Adrenal gland (tissue), 12 donors: ENCODE data around the gene HDAC4. TPM values are rescaled to one million over a fixed set of nuclear protein-coding genes. Genes with fewer than 3 reads are reported as not detected.

Source experiments
- DNase-seq, 7 donors: peaks; one replicate each; pipeline ENCODE4 v3.0.0-alpha.2; 2019 to 2020
- H3K27ac ChIP-seq, 5 donors: fragments of 200-600 bp; sonication (generic) in 4 of 5; 1 replicate in 3 of 5; 2 replicates in 2 of 5; pipeline versions ENCODE4 v1.5.1 to v1.8.0; 2016 to 2020; ENCODE audit warnings: mild to moderate bottlenecking in 1 of 5
- H3K27me3 ChIP-seq: fragments of 200-600 bp; 2 replicates; pipeline ENCODE4 v1.8.0; 2021
- H3K36me3 ChIP-seq, 2 donors: fragments of 200-600 bp; replicated peaks in 1 of 2; 1 replicate in 1 of 2; 2 replicates in 1 of 2; pipeline versions ENCODE4 v1.5.1 to v1.8.0; 2018 to 2022
- H3K4me1 ChIP-seq, 2 donors: fragments of 200-600 bp; replicated peaks in 1 of 2; 1 replicate in 1 of 2; 2 replicates in 1 of 2; pipeline versions ENCODE4 v1.5.1 to v1.8.0; 2018 to 2021
- H3K4me3 ChIP-seq, 4 donors: fragments of 200-600 bp; sonication (generic) in 3 of 4; one replicate each; pipeline ENCODE4 v1.5.1; 2016 to 2018
- H3K9me3 ChIP-seq, 3 donors: fragments of 200-600 bp; sonication (generic) in 1 of 3; replicated peaks in 1 of 3; 1 replicate in 2 of 3; 2 replicates in 1 of 3; pipeline versions ENCODE4 v1.5.1 to v1.8.0; 2016 to 2021
- CTCF ChIP-seq, 6 experiments: fragments of 450-650 bp in 4 of 6; fragments of 200-600 bp in 2 of 6; sonication (generic) in 1 of 6; IDR thresholded peaks; 1 replicate in 5 of 6; 2 replicates in 1 of 6; pipeline versions ENCODE4 v1.5.1 to v1.8.0; 2016 to 2021; ENCODE audit warnings: antibody characterized with exemption in 6 of 6, mild to moderate bottlenecking in 2 of 6, moderate library complexity in 1 of 6
- POLR2A ChIP-seq, 2 donors: fragments of 450-650 bp; IDR thresholded peaks; one replicate each; pipeline ENCODE4 v1.6.1; 2017; ENCODE audit warnings: antibody characterized with exemption in 2 of 2, mild to moderate bottlenecking in 2 of 2, moderate library complexity in 1 of 2
- WGBS, 4 donors: extraction: QIAGEN DNeasy Blood & Tissue Kit in 2 of 4; methylation state at CpG; one replicate each; pipeline versions ENCODE4 v1.1.5 to v1.1.7; 2013 to 2017; 5-methylcytosine and 5-hydroxymethylcytosine counted together
- intact Hi-C, 2 donors: fragments of 100-400 bp; cut with DNase I; formaldehyde crosslinking; loops; one replicate each; pipeline versions ENCODE4 v1.14.1 to v1.15.0; 2022 to 2023
- polyA plus RNA-seq, 3 donors: library from polyadenylated mRNA; stranded (reverse); fragments of 200-250 nt in 2 of 3; fragments of 350-450 nt in 1 of 3; fragmentation: Illumina TruSeq in 1 of 3; extraction: RNeasy Lipid Tissue Mini Kit (QIAGEN cat#74804) in 1 of 3; gene quantifications; one replicate each; pipeline ENCODE4 v1.2.3, GENCODE V29; 2013 to 2014
- total RNA-seq, 9 donors: library from RNA; depleted of rRNA in 4 of 9; stranded (reverse); fragments of >200 nt in 4 of 9; fragments of 120-200 nt in 1 of 9; fragmentation: NEBNext Ultra II Directional in 1 of 9; extraction: Animal tissue kit (Norgen Biotek cat#: 25700) in 1 of 9; gene quantifications; one replicate each; pipeline versions ENCODE4 v1.1.0 to v1.2.4, GENCODE V29; 2013 to 2023
- donor health status: healthy with polysubstance abuse.
- donor health status: Bipolar disorder and iron deficiency.
- donor health status: DM: yes; HTN: yes; CAD: no.
- donor health status: DM: no; HTN: no; CAD: no.
- donor health status: DM: no; HTN: no; CAD: no.
- donor health status: DM: yes; HTN: yes; CAD: no.

The HDAC4 gene
- total and polyA plus RNA-seq, 12 donors = 8.3 to 88.9 (median 28.7) TPM

- WGBS, 4 donors = 70 to 74% (median 72%) methylated on average over 8 of the region's 8 CpGs
- Histone ChIP-seq H3K36me3 (no peaks in the 10 kb centered on the region), H3K27me3 (no peaks in the 10 kb centered on the region), H3K4me1 (peaks cover 0 to 51% of the 10 kb centered on the region in 2 donors), H3K9me3 (no peaks in the 10 kb centered on the region), H3K4me3 (no peak overlapping the region), H3K27ac (peak overlapping the region in 2 of 5 donors; percentile 19 to 34)
- TF ChIP-seq CTCF (IDR thresholded peaks at IDR 0.05) (no peak), POLR2A (IDR thresholded peaks at IDR 0.05) (no peak)
- peak in 1 of 7 donors; percentile 15 for DNase-seq
- intact Hi-C loops = no loop called here
These were observed 148.4 kb downstream of the HDAC4 start for GRCh38 chr2:239252393-239252792.

- 85 to 91% (median 87%) methylated on average over 7 to 9 of the region's 9 CpGs for WGBS, 4 donors
- Histone ChIP-seq H3K36me3 (no peaks in the 10 kb centered on the region), H3K27me3 (no peaks in the 10 kb centered on the region), H3K4me3 (no peak overlapping the region), H3K27ac (peak overlapping the region in 2 of 5 donors; percentile 19 to 34), H3K9me3 (no peaks in the 10 kb centered on the region), H3K4me1 (peaks cover 0 to 48% of the 10 kb centered on the region in 2 donors)
- TF ChIP-seq CTCF (IDR thresholded peaks at IDR 0.05) = no peak
- no peak for TF ChIP-seq POLR2A (IDR thresholded peaks at IDR 0.05)
- DNase-seq = peak in 3 of 7 donors; percentile 13 to 52 (median 22)
- intact Hi-C loops = no loop called here
These were observed 148.8 kb downstream of the HDAC4 start for GRCh38 chr2:239251971-239252370.

GRCh38 chr2:239250216-239251081, 150.4 kb downstream of the HDAC4 start:
- DNase-seq = peak in 3 of 7 donors; percentile 15 to 54 (median 28)
- no peak for TF ChIP-seq CTCF (IDR thresholded peaks at IDR 0.05)
- TF ChIP-seq POLR2A (IDR thresholded peaks at IDR 0.05) = no peak
- Histone ChIP-seq H3K27ac (peak overlapping the region in 2 of 5 donors; percentile 9 to 24), H3K27me3 (no peaks in the 10 kb centered on the region), H3K4me1 (peaks cover 8 to 49% of the 10 kb centered on the region in 2 donors), H3K36me3 (no peaks in the 10 kb centered on the region), H3K4me3 (no peak overlapping the region), H3K9me3 (no peaks in the 10 kb centered on the region)
- intact Hi-C loops = no loop called here
- 90 to 93% (median 92%) methylated on average over 23 to 30 of the region's 30 CpGs for WGBS, 4 donors

- peak in 6 of 7 donors; percentile 51 to 87 (median 64) for DNase-seq
- Histone ChIP-seq H3K4me3 (no peak overlapping the region), H3K4me1 (peaks cover 15 to 53% of the 10 kb centered on the region in 2 donors), H3K27me3 (no peaks in the 10 kb centered on the region), H3K36me3 (no peaks in the 10 kb centered on the region), H3K9me3 (no peaks in the 10 kb centered on the region), H3K27ac (peak overlapping the region in 2 of 5 donors; percentile 9 to 24)
- TF ChIP-seq POLR2A (IDR thresholded peaks at IDR 0.05) (no peak), CTCF (IDR thresholded peaks at IDR 0.05) (no peak)
- 49 to 67% (median 57%) methylated on average over 13 to 17 of the region's 17 CpGs for WGBS, 4 donors
- intact Hi-C loops = no loop called here
These were observed 151.0 kb downstream of the HDAC4 start for GRCh38 chr2:239249776-239250175.
